GM12892 (cell line): ENCODE results near the gene CNGA3.

Source experiments
- POLR2A ChIP-seq: IDR thresholded peaks from 2 replicates; pipeline ENCODE4 v1.6.1; 2011; ENCODE audit warnings: low read depth, low read length, control low read depth
- POLR2AphosphoS5 ChIP-seq: IDR thresholded peaks from 2 replicates; pipeline ENCODE4 v1.6.1; 2011; ENCODE audit warnings: low read depth, low read length, control low read depth
- TAF1 ChIP-seq: IDR thresholded peaks from 2 replicates; pipeline ENCODE4 v1.6.1; 2011; ENCODE audit warnings: low read depth, mild to moderate bottlenecking, control low read depth, low read length, borderline replicate concordance

DNA sequence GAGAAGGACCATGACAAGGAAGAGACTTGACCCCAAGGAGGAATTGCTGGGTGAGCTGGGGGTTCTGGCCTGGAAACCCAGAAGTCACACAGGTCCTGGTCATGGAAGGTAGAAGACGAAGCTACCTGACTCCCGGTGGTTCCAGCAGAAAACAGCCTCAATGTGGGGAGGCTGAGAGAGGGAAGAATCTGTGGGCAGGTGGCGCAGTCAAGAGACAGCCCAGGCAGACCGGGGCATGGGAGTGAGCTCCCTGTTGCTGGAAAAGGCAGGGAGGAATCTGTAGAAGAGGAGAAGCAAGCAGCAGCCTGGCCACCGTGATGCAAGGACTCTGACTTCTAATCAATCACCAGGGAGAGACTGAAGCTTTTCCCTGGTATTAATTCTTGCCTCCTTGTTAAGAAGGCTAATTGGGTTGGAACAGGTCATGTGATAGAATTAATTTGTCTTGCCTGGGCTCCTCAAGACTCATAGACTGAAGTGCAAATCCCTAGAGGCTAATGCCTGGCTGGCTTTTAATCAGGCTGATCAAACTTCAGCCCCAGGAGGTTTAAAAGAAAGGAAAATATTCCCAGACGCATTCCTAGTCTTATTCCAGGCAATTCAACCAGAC, 30.1 kb downstream of the CNGA3 start:
- TF ChIP-seq POLR2A (no peak), POLR2AphosphoS5 (no peak), TAF1 (no peak)
